ENCODE data around the gene ENPP7.
A peak's percentile ranks its signal among the peaks of the same experiment; 100 is the strongest.

The ENPP7 gene

DNA sequence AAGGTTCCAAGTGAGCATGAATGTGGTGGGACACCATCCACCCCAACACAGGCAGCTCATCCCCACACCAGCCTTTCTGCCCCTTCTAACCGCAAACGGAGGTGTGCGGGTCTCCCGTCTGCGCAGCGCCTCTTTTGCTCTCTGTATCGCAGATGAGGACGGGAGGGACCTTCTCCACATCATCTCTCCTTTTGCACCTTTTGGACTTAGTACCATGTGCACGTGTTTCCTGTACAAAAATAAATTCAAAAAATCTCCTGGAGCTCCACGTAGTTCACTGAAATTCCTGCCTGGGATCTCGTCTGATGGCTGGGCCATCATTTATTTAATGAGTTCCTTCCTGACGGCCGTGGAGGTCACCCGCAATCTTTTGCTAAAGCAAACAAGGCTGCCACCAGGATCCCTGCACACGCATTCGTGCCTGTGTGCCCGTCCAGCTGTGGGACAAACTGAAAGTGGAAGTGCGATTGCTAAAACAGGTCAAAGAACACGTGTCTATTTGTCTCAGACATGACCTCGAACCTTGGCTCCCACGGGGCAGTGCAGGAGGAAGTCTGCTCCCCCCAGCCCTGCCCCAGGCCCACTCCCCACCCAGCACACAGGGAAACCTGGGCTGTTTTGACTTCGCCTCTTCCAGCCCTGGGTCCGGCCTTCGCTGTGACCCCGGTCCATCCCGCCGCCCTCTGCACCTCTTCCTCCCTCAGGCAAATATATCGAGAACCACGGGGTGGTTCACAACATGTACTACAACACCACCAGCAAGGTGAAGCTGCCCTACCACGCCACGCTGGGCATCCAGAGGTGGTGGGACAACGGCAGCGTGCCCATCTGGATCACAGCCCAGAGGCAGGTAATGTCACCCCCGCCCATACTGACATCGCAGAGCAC, 2.3 kb downstream of the ENPP7 start:
- DNase-seq, result no peak

DNA sequence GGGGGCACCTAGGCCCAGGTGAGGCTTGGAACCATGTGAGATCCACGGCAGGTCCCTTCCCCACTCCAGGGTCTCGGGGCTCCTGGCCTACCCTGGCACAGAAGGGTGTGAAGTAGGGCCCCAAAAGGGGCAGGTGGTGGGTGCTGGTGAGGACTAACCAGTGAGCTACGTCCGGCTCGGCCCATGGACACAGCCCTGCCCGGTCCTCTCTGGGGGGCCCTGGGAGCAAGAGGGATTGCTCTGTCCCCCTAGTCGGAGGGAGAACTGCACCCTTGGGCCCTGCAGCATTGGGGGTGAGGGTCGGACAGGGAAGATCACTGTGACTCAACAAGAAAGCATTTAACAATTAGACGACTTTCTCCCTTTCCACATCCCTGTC, 2.9 kb downstream of the ENPP7 start:
- no peak for DNase-seq

GRCh38 chr17:79735096-79735495, 4.4 kb downstream of the ENPP7 start:
- DNase-seq, result no peak

DNA sequence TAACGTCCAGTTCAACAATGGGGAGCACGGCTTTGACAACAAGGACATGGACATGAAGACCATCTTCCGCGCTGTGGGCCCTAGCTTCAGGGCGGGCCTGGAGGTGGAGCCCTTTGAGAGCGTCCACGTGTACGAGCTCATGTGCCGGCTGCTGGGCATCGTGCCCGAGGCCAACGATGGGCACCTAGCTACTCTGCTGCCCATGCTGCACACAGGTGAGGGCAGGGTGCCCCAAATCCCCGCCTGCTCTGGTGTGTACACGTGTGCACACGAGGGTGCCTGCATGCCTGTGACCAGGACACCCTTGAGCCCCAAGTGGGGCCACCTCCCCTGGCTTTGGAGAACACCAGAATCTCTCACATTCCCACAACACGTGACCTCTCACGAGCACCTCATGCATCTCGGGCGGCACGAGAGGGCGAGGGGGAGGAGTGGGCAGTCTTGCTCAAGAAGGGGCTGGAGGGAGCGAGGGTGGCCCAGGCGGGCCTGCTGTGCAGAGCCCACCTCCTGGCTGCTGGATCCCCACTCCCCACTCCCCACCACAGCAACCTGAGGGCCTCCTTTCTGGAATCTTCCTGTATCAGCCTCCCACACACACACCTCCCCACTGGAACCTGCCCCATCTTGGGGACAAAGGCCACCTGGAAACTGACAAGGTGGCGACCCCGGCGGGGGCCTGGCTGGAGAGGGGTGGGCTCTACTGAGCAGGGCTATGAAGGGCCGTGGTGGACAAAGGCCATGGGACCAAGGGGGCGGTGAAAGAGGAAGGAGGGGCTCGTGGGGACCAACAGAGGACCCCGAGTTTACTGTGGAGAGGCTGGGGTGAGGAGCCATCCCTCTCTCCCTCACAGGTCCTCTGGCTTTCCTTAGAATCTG, 6.5 kb downstream of the ENPP7 start:
- DNase-seq, result no peak

GRCh38 chr17:79737922-79738578, 7.3 kb downstream of the ENPP7 start:
- no peak for DNase-seq

GRCh38 chr17:79738643-79739042, 7.9 kb downstream of the ENPP7 start:
- DNase-seq, result no peak

DNA sequence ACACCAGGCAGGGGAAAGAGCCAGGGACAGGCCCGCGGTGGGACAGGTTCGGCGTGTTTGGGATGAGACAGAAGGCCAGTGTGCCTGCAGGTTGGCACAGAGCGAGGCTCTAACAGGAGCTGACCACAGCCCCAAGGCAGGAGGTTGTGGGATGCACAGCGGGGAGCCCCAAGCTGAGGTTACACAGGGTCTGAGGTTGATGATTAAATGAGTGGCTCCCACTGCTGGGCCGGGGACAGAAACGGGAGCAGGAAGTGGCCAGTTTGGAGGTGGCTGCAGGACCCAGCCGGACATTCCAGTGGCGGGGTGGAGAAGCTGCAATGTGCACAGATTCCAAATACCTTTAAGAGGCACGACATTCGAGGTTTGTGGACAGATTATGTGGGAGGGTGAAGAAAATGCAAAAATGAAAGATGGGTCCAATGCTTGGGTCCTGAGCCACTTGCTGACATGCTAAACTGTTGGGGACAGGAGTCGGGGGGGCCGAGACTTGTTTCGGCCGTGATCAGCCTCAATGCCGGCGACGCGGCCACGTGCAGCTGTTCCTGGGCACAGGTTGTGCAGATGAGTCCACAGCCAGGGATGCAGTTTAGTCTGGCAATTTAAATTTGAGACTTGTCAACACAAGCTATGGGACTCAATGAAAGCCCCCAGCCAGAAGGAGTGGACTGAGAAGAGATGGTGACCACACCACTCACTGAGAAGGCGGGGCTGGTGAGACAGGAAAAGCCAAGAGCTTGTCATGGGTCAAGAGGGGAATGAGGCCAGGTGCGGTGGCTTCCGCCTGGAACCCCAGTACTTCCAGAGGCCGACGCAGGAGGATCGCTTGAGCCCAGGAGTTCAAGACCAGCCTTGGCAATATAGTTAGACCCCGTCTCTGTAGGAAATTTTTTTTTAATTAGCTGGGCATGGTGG, 8.7 kb downstream of the ENPP7 start:
- no peak for DNase-seq

- no peak for DNase-seq
These were observed 9.7 kb downstream of the ENPP7 start for GRCh38 chr17:79740413-79740812.

- no peak for DNase-seq
These were observed 10.6 kb downstream of the ENPP7 start for GRCh38 chr17:79741401-79741750.

DNA sequence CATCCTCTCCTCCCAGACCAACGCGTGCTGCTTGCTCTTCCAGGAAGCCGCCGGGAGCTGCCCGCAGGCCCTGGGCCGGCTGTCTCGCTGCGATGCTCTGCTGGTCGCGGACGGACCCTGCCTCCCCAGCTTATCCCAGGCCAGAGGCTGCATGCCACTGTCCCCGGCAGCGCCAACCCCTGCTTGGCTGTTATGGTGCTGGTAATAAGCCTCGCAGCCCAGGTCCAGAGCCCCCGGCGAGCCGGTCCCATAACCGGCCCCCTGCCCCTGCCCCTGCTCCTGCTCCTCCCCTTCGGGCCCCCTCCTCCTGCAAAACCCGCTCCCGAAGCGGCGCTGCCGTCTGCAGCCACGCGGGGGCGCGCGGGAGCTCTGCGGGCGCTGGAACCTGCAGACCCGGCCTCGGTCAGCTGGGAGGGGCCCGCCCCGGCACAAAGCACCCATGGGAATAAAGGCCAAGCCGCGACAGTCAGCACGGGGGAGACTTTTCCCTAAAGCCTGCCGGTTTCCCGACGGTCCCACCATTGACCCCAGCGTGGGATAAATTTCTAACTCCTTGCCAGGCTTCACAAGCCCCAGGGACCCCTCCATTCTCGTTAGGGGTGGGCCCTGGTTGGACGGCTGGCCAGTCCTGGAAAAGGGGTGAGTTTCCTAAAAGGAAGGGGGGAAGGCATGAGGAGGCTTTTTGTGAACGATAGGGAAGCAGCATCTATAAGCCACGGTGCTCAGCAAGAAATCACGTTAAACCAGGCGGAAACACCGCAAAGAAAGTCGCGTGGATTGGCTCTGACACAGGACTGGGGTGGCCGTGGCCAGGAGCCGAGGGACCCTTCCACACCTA, 11.2 kb downstream of the ENPP7 start:
- DNase-seq, result peak; percentile 50

GRCh38 chr17:79742589-79742918, 11.8 kb downstream of the ENPP7 start:
- no peak for DNase-seq

DNA sequence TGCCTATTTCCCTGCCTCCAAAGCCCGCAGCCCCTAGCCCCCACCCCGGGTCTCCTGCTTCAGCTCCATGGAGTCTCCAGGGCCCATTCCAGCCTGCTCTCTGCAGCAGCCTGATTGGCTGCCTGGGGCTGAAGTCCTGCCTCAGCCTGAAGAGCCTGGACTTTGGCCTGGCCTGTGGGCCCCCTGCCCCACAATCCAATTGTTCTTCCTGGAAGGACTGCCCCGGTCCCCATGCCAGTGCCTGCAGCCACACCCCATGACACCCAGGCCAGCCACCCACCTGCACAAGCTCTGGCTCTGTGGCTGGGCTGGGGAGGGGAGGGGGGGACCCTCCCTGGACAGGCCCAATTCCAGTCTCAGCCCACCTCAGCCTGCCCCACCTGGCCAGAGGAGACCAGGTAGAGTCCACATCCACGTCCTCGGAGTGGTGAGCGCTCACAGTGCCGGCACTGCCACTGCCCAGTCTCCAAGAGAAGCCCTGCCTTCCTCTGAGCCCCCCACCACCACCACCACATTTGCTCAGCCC, 12.3 kb downstream of the ENPP7 start:
- DNase-seq, result no peak

DNA sequence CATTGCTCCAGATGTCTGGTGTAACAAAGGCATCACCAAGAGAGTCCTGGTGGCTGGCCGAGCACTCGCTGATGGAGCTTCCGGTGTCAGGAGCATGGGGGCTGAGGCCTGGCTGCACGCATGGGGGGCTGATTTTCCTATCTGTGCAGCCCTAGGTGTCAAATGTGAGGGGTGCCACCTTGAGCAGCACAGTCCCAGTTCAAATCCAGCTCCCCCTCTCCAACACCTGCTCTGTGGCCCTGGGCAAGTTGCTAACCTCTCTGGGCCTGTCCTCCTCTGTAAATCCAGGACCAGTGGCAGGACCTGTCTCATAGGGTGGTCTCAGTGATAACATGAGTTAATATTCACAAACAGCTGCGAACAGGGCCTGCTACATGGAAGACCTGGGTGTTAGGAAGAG, 12.9 kb downstream of the ENPP7 start:
- no peak for DNase-seq

GRCh38 chr17:79745641-79746105, 14.9 kb downstream of the ENPP7 start:
- no peak for DNase-seq

GRCh38 chr17:79746889-79747507, 16.3 kb downstream of the ENPP7 start:
- DNase-seq, result no peak

- no peak for DNase-seq
These were observed 17.0 kb downstream of the ENPP7 start for GRCh38 chr17:79747508-79748294.

DNA sequence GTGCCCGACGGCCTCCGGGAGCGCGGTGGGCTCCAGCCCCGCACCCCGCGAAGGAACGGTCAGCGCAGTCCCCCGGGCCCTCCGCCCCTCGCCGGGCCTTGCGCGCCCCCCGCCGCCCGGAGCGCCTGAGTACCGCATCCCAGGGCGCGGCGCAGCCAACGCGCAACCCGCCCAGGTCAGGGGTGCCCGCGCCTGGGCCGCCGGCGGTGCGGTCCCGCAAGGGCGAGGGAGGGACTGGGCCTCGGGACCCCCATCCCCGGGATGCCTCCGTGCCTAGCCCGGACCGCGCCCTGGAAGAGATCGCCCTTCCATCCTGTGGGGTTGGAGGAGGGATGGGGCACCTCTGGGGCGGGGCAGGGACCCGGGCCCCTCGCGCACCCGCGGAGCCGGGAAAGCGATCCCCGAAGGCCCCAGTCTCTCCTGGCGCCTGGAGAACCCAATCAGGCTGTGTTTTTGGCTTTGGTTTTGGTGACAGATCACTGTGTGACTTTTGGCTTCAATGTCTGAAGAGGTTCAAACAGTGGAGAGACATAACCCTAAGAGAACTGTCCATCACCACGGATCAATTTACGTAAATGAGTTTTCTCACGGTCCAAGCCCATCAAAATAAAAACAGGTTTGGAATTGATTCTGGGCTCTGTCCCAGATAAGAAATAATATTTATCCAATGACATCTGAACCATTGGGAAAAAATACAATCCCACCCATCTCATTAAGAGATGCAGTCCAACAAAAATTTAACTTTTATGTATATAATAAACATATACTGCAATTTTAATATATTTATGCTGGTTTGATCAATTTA, 17.8 kb downstream of the ENPP7 start:
- no peak for DNase-seq

GRCh38 chr17:79749156-79749815, 18.5 kb downstream of the ENPP7 start:
- no peak for DNase-seq
